Smooth muscle cell (in vitro differentiated cells): ENCODE results near the gene CST7. TPM values are rescaled to one million over a fixed set of nuclear protein-coding genes. Genes with fewer than 3 reads are reported as not detected.

ENCODE experiments used
- DNase-seq: peaks from one replicate; lab custom pipeline; 2025; ENCODE audit not compliant: unreplicated experiment; lab: John Stamatoyannopoulos, UW
- H2AFZ ChIP-seq: fragments of 200-600 bp; sonication (generic); 2 replicates; pipeline ENCODE4 v1.6.0; 2016; ENCODE audit warnings: antibody characterized with exemption, low read depth, mild to moderate bottlenecking
- H3F3A ChIP-seq: fragments of 200-600 bp; sonication (generic); 2 replicates; pipeline ENCODE4 v1.6.0; 2017; ENCODE audit warnings: antibody characterized with exemption, low read depth
- H3K27ac ChIP-seq: fragments of 200-600 bp; sonication (generic); 2 replicates; pipeline ENCODE4 v1.5.1; 2016; ENCODE audit warnings: low read depth, mild to moderate bottlenecking
- H3K27me3 ChIP-seq: fragments of 200-600 bp; sonication (generic); 2 replicates; pipeline ENCODE4 v1.6.1; 2016; ENCODE audit warnings: low read depth, mild to moderate bottlenecking
- H3K36me3 ChIP-seq: fragments of 200-600 bp; sonication (generic); 2 replicates; pipeline ENCODE4 v1.5.1; 2016; ENCODE audit warnings: low read depth
- H3K4me1 ChIP-seq: fragments of 200-600 bp; sonication (generic); 2 replicates; pipeline ENCODE4 v1.5.1; 2016; ENCODE audit warnings: low read depth
- H3K4me2 ChIP-seq: fragments of 200-600 bp; sonication (generic); 2 replicates; pipeline ENCODE4 v1.6.0; 2016; ENCODE audit warnings: mild to moderate bottlenecking
- H3K4me3 ChIP-seq: fragments of 200-600 bp; sonication (generic); 2 replicates; pipeline ENCODE4 v1.5.1; 2016; ENCODE audit warnings: mild to moderate bottlenecking
- H3K79me2 ChIP-seq: fragments of 200-600 bp; sonication (generic); 2 replicates; pipeline ENCODE4 v1.6.0; 2016; ENCODE audit warnings: low read depth, mild to moderate bottlenecking
- H3K9ac ChIP-seq: fragments of 200-600 bp; sonication (generic); 2 replicates; pipeline ENCODE4 v1.6.0; 2016; ENCODE audit warnings: low read depth
- H3K9me3 ChIP-seq: fragments of 200-600 bp; sonication (generic); replicated peaks from 2 replicates; pipeline ENCODE4 v1.5.1; 2016; ENCODE audit warnings: low read depth
- H4K20me1 ChIP-seq: fragments of 200-600 bp; sonication (generic); 2 replicates; pipeline ENCODE4 v1.6.0; 2016; ENCODE audit warnings: low read depth
- WGBS: methylation state at CpG from one replicate; pipeline ENCODE4 v1.1.7; 2016; ENCODE audit warnings: low lambda C conversion rate; 5-methylcytosine and 5-hydroxymethylcytosine counted together
- polyA plus RNA-seq: library from polyadenylated mRNA; unstranded; fragments of >200 nt; fragmentation: Nextera tagmentation; extraction: Ambion mirVana; gene quantifications from 2 replicates; pipeline ENCODE4 v1.2.1, GENCODE V29; 2016
- total RNA-seq: library from RNA; depleted of rRNA; stranded (reverse); fragments of >200 nt; gene quantifications from 2 replicates; pipeline ENCODE4 v1.2.3, GENCODE V29; 2014
- TF ChIP-seq, protein P1 (sequence below): fragments of 200-600 bp; sonication (generic); IDR thresholded peaks from 2 replicates; pipeline ENCODE4 v1.5.1; 2017; ENCODE audit warnings: borderline replicate concordance, mild to moderate bottlenecking, antibody characterized with exemption; ENCODE audit not compliant: insufficient read depth, poor library complexity, severe bottlenecking

The CST7 gene
- total and polyA plus RNA-seq, 2 experiments from 2014 or later, result 1.8 TPM; not detected in 1

DNA sequence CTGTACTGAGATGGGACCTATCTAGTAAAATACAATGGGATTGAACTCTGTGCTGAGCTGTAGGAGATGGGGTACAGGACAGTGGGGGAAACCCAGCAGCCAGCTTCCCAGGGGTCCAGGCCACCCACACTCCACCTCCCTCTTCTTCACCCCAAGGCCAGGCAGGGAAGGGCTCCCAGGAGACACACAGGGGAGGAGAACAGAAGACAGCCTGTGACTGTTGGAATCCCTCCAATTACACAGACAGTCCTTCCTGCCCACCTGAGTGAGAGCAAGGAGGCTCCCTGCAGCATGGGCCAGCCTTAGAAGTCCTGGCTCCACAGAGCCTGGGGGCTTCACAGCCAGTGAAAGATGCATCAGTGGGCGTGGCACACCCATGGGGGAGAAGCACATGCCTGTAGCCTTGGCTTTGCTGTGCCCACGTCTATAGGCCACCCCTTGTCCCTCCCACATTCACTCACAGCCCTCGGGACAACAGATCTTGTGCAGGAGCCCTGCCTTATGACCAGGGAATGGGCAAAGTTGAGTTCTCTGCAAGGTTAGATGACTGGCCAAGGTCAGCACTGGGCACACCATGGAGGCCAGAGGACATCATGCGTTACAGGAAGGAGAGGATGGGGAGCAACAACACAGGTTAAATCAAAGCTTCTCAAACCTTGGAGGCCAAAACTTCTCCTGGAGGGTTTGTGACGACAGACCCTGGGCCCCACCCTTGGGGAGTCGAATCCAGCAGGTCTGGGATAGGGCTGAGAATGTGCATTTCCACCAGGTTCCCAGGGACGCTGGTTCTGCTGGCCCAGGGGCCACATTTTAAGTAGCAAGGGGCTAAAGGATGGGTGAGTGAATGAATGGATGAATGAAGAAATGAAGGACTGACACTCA is 12.3 kb upstream of the CST7 start:
- TF ChIP-seq, protein P1, sequence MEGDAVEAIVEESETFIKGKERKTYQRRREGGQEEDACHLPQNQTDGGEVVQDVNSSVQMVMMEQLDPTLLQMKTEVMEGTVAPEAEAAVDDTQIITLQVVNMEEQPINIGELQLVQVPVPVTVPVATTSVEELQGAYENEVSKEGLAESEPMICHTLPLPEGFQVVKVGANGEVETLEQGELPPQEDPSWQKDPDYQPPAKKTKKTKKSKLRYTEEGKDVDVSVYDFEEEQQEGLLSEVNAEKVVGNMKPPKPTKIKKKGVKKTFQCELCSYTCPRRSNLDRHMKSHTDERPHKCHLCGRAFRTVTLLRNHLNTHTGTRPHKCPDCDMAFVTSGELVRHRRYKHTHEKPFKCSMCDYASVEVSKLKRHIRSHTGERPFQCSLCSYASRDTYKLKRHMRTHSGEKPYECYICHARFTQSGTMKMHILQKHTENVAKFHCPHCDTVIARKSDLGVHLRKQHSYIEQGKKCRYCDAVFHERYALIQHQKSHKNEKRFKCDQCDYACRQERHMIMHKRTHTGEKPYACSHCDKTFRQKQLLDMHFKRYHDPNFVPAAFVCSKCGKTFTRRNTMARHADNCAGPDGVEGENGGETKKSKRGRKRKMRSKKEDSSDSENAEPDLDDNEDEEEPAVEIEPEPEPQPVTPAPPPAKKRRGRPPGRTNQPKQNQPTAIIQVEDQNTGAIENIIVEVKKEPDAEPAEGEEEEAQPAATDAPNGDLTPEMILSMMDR, result no peak
- Histone ChIP-seq H3K4me1 (no peaks in the 10 kb centered on the region), H3K4me3 (no peak overlapping the region), H3K9ac (no peak overlapping the region), H2AFZ (no peak overlapping the region), H3K36me3 (no peaks in the 10 kb centered on the region), H3F3A (no peaks in the 10 kb centered on the region), H3K27ac (no peak overlapping the region), H4K20me1 (no peaks in the 10 kb centered on the region), H3K27me3 (no peaks in the 10 kb centered on the region), H3K79me2 (no peaks in the 10 kb centered on the region), H3K4me2 (no peak overlapping the region), H3K9me3 (no peaks in the 10 kb centered on the region)
- DNase-seq, result no peak
- WGBS, result 88% methylated on average over 7 of the region's 7 CpGs

DNA sequence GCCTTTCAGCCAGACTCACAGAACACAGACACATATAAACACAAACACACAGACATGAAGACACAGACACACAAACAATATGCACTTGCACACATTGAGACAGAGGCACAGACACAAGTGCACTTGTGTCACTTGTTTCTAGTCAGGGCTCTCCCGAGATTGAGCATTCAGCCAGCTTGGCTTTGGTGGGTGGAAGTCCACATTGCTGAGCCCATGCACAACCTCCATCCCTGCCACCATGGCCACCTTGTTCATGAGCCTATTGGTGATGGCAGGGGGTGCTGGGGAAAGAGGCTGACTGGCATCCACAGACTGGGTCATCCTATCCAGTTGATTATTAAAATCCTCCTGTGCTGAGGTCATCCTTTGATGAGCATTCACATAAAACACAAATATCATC is 11.5 kb upstream of the CST7 start:
- 38% methylated on average over 1 of the region's 1 CpG for WGBS

DNA sequence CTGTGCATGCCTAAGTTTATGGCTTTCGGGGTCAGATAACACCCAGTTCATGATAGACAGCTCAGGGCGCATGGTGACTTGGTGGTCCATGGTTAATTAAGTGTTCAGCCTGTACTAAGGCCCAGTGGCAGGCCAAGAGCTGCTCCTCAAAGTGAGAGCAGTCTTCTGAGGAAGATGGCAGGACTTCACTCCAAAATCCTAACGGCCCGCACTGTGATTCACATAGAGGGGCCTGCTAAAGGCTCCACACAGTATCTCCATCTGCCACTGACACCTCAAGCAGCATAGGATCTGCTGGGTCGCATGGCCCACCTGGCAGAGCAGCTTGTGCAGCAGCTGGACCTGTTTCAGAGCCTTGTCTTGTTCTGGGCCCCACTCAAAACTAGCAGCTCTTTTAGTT is 10.6 kb upstream of the CST7 start:
- Histone ChIP-seq H3K79me2 (no peaks in the 10 kb centered on the region), H3K9me3 (no peaks in the 10 kb centered on the region), H3K27me3 (no peaks in the 10 kb centered on the region), H4K20me1 (no peaks in the 10 kb centered on the region), H3K27ac (no peak overlapping the region), H3K36me3 (no peaks in the 10 kb centered on the region), H3K4me2 (no peak overlapping the region), H3K4me1 (no peaks in the 10 kb centered on the region), H2AFZ (no peak overlapping the region), H3K9ac (no peak overlapping the region), H3F3A (no peaks in the 10 kb centered on the region), H3K4me3 (no peak overlapping the region)
- no peak for DNase-seq
- WGBS, result 85% methylated on average over 5 of the region's 5 CpGs
- TF ChIP-seq, protein P1, result no peak

More for the DNA sequence above, 11.5 kb upstream of the CST7 start:
- DNase-seq, result no peak
- no peak overlapping the region for H3K4me2 ChIP-seq
- no peak overlapping the region for H3K4me3 ChIP-seq
- no peaks in the 10 kb centered on the region for H3K9me3 ChIP-seq
- H2AFZ ChIP-seq, result no peak overlapping the region
- no peaks in the 10 kb centered on the region for H3K4me1 ChIP-seq
- no peaks in the 10 kb centered on the region for H4K20me1 ChIP-seq
- H3K9ac ChIP-seq, result no peak overlapping the region
- no peaks in the 10 kb centered on the region for H3K27me3 ChIP-seq
- no peaks in the 10 kb centered on the region for H3K36me3 ChIP-seq
- TF ChIP-seq, protein P1, result no peak
- H3K79me2 ChIP-seq, result no peaks in the 10 kb centered on the region
- H3K27ac ChIP-seq, result no peak overlapping the region
- H3F3A ChIP-seq, result no peaks in the 10 kb centered on the region

DNA sequence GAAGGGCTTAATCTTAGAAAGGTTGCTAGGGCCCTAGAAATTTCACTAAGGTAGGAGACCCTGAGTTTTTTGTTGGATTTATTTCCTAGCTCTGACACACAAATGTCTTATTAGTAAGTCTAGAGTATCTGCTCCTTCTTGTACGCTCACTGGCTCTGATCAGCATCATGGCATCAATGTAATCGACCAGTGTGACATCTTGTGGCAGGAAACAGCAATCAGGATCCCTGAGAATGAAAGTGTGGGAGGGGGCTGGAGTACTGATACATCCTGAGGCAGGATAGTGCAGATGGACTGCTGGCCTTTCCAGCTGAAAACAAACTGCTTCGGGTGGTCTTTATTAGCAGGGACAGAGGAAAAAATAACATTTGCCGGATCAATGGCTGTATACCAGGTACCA is 10.0 kb upstream of the CST7 start:
- Histone ChIP-seq H3K9me3 (no peaks in the 10 kb centered on the region), H3K9ac (no peak overlapping the region), H3K4me3 (no peak overlapping the region), H3K4me2 (no peak overlapping the region), H4K20me1 (no peaks in the 10 kb centered on the region), H3K4me1 (no peaks in the 10 kb centered on the region), H3K79me2 (no peaks in the 10 kb centered on the region), H3K27me3 (no peaks in the 10 kb centered on the region), H3K27ac (no peak overlapping the region), H3K36me3 (no peaks in the 10 kb centered on the region), H2AFZ (no peak overlapping the region), H3F3A (no peaks in the 10 kb centered on the region)
- WGBS, result 72% methylated on average over 4 of the region's 4 CpGs
- DNase-seq, result no peak
- TF ChIP-seq, protein P1, result no peak
